Thyroid gland (tissue), 4 donors: ENCODE measurements around the gene SDSL.

Source experiments
- POLR2A ChIP-seq, 2 donors: fragments of 450-650 bp; IDR thresholded peaks; one replicate each; pipeline ENCODE4 v1.6.1; 2017; ENCODE audit warnings: antibody characterized with exemption in 2 of 2, mild to moderate bottlenecking in 2 of 2, moderate library complexity in 1 of 2
- TF ChIP-seq, protein P1 (sequence below), 6 experiments: fragments of 200-600 bp in 3 of 6; fragments of 450-650 bp in 3 of 6; sonication (generic) in 3 of 6; IDR thresholded peaks; one replicate each; pipeline ENCODE4 v1.5.1; 2016 to 2019; ENCODE audit warnings: antibody characterized with exemption in 6 of 6, mild to moderate bottlenecking in 2 of 6, inconsistent platforms in 1 of 6, moderate library complexity in 1 of 6

DNA sequence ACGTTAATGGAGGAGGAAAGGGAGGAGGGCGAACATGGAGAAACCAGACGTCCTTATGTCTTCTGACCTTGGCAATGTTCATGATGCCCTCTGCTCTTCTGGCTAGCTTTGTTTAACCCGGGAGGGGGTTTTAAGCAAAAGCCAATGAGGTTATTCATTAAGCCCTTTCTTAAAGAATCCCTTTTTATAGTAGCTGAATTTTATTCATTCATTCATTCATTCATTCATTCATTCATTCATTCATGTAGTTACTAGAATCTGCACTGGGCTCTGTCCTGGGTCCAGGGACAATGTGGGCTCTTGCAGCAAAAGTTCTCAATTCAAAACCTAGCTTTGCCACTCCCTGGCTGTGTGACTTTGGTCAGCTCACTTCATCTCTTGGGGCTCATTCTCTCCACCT, 35.5 kb downstream of the SDSL start:
- TF ChIP-seq, protein P1, sequence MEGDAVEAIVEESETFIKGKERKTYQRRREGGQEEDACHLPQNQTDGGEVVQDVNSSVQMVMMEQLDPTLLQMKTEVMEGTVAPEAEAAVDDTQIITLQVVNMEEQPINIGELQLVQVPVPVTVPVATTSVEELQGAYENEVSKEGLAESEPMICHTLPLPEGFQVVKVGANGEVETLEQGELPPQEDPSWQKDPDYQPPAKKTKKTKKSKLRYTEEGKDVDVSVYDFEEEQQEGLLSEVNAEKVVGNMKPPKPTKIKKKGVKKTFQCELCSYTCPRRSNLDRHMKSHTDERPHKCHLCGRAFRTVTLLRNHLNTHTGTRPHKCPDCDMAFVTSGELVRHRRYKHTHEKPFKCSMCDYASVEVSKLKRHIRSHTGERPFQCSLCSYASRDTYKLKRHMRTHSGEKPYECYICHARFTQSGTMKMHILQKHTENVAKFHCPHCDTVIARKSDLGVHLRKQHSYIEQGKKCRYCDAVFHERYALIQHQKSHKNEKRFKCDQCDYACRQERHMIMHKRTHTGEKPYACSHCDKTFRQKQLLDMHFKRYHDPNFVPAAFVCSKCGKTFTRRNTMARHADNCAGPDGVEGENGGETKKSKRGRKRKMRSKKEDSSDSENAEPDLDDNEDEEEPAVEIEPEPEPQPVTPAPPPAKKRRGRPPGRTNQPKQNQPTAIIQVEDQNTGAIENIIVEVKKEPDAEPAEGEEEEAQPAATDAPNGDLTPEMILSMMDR (IDR thresholded peaks at IDR 0.05), result no peak
- no peak for TF ChIP-seq POLR2A (IDR thresholded peaks at IDR 0.05)
